Posterior cingulate gyrus (tissue), 11 donors: ENCODE data around the gene PSME4.
A peak's percentile ranks its signal among the peaks of the same experiment; 100 is the strongest.

ENCODE experiments used
- DNase-seq, 10 donors: peaks; one replicate each; pipeline versions ENCODE4 v3.0.0 to v3.0.0-alpha.2; 2020 to 2021; ENCODE audit warnings: mixed read lengths in 3 of 10
- intact Hi-C: fragments of 100-400 bp; cut with DNase I; formaldehyde crosslinking; loops from one replicate; pipeline ENCODE4 v1.15.1; 2023

The PSME4 gene

DNA sequence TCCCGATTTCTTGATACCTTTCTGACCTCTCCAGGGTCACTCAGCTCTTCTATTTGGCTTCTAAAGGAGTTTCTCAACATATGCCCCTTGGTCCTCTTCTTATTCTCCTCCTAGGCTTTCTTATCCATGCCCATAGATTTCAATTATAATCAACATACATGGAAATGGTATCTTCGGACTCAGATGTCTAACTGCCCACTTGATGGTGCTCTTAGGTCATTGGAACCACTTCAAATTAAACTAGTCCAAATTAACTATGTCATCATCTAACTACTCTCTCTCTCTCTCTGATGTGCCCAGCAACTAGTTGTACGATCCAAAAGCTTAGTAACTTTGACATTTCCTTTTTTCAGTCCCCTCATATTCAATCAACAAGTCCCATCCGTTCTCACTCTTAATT is 67.8 kb downstream of the PSME4 start:
- intact Hi-C loops, result loop anchor here (10.0 kb wide), 1 partner anchor 182 kb away; no protein-coding TSS in a partner anchor
- DNase-seq, result no peak

DNA sequence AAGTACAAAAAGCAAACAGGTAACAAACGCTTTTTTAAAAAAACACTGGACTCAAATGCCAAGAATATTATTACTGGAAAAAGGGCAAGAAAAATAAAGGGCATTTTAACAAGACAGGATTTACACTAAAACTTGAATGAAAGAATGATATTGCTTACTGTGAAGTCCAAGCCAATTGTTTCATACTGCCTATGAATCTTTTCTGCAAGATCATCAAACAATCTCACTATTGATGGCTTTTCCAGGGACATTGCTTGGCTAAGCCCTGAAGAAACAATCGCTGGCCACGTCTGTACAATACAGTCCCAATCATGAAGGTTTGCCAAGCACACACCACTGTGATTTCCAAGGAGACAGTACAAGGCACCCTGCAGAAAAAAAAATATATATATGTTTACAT is 69.6 kb downstream of the PSME4 start:
- DNase-seq, result no peak
- intact Hi-C loops, result loop anchor here (10.0 kb wide), 1 partner anchor 184 kb away; no protein-coding TSS in a partner anchor

DNA sequence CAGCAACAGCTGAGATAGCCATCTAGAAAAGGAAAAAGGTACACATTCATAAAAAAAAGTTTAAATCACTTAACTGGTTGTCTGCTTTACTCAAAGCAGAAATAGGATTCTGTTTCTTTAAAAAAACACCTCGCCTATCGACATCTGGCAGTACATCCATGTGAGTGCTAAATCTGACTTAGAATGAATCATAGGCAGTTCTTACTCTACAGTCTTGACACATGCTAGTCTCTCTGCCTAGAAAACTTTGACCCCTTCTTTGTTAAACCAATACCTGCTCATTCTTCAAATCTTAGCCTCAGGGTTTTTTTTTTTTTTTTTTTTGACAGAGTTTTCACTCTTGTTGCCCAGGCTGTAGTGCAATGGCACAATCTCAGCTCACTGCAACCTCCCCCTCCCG is 73.9 kb downstream of the PSME4 start:
- intact Hi-C loops, result no loop called here
- no peak for DNase-seq

DNA sequence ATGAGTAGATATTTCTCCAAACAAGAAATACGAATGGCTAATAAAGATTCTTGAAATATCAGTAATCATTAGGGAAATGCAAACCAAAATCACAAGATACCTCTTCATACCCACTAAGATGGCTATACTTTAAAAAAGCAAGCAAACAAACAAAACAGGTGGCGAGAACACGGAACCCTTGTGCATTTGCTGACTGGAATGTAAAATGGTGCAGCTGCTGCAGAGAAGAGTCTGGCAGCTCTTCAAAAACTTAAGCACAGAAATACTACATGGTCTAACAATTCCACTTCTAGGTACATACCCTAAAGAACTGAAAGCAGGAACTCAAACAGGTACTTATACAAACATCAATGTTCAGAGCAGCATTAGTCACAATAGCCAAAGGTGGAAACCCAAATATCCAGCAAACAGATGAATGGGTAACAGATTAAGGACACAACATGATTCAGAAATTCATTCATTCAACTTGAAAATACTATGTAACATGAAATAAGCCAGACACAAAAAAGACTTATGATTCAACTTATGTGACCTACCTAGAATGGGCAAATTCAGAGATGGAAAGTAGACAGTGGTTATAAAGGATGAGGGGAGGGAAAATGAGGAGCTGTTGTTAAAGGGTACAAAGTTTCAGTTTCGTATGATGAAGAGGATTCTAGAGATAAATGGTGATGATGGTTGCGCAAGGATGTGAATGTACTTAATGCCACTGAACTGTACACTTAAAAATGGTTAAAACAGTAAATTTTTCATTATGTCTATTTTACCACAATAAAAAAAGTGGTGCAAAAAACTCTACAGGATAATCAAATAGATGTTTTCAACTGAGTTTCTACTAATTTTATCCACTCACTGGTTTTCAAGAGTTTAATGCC is 84.2 kb downstream of the PSME4 start:
- intact Hi-C loops, result no loop called here
- no peak for DNase-seq

DNA sequence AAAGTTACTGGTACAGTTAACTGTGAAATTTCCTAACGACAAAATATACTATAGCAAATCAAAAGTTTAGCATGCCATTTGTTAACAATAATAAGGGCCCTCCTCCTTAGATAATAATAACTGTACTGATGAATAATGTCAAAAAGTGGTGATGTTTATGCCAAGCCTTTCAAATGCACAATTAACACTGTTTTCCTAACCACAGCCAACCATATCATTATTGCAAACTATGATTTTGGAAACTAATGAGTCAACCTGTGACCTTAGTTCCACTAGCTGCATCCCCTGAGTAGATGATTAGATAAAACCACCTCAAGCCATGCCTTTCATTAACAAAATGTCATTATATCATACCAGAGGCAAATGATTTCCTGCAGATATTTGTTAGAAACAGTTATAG is 85.9 kb downstream of the PSME4 start:
- no peak for DNase-seq
- intact Hi-C loops, result no loop called here

DNA sequence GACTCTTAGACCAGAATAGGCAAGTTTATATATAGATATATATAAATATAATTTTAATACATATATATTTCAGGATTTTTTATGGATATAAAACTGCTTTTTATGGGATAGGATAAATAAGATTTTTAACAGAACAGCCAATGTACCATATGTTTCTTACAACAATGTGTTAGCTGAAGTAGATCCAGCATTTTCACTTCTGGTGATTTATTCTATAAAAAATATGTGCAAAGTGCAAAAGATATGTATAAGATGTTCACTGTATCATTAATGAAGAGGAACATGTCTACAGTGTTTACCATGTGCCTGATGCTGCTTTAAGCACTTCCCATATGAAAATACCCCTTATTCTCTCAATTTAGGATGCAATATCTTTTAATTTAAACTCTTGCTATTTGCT is 88.8 kb downstream of the PSME4 start:
- intact Hi-C loops, result no loop called here
- no peak for DNase-seq

DNA sequence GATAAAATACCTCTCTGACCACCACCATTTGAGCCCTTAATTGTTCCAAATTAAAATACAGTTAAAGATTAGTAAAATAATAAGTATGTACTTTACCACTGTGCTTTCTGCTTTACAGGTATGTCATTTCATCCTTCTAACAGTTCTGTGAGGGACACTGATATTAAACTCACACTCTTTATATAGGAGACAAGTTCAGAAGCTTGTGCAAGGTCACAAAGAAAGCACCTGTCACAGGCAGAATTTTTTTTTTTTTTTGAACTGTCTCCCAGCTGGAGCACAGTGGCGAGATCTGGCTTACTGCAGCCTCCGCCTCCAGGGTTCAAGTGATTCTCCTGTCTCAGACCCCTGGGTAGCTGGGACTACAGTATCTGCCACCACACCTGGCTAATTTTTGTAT is 89.4 kb downstream of the PSME4 start:
- no peak for DNase-seq
- intact Hi-C loops, result no loop called here

DNA sequence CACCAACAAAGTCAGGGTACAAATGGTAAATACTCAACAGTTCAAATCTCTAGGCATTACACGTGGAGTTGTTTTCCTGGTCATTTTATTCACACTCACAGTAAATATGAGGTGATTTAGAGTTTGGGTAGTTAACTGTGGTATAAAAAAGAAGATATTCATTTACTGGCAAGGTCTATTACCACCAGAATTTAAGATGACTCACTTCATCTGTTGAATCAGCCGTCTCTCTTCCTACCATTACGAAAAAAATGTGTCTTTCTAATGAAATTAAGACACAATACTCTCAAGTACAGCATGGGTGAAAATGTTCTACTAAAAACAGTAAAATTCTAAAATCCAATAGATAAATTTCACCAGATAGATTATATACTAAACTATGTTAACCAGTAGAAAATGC is 90.0 kb downstream of the PSME4 start:
- DNase-seq, result no peak
- intact Hi-C loops, result no loop called here

DNA sequence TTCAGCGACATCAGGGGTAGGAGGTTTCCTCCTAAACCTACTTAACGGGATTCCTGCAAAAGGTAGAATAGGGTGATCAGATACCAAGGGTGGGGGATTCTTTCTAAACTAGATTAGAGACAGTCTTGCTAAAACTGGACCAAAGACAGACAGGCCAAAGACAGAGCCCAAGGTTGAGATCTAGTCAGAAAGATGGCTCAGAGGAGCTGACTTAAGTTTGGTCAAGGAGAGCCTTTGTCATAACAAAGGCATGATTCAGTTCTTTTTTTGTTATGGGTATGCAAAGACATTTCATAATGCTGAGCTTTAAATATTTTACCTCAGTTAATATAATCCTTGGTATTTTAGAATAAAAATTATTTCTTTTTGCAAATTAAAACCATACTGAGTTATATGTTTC is 93.2 kb downstream of the PSME4 start:
- no peak for DNase-seq
- intact Hi-C loops, result no loop called here

DNA sequence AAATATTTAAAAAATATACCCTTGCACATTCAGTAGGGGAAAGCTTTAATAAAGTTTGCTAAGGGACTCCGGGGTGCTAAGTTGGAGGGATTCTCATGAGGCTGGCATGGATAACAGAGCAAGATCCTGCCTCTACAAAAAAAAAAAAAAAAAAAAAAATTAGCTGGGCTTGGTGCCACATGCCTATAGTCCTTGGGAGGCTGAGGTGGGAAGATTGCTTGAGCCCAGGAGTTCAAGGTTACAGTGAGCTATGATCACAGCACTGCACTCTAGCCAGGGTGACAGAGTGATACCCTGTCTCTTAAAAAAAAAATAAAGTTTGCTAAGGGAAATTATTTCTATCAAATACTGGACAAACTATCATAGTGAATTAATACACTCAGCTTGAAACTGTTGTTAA is 93.7 kb downstream of the PSME4 start:
- intact Hi-C loops, result no loop called here
- DNase-seq, result no peak

DNA sequence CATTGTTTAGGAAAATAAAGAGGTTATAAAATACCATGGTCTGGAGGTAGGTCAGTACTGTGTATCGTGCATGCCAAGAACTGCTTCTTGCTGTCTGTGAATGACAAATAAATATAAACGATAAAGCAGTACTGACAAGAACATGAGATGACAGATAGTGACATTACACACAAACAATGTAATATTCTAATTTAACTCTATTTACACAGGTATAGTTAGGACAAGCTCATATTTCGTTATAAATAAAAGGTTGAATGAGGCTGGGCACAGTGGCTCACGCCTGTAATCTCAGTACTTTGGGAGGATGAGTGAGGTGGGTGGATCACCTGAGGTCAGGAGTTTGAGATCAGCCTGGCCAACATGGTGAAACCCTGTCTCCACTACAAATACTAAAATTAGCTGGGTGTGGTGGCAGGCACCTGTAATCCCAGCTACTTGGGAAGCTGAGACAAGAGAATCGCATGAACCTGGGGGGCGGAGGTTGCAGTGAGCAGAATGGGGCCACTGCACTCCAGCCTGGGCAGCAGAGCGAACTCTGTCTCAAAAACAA is 96.3 kb downstream of the PSME4 start:
- intact Hi-C loops, result no loop called here
- no peak for DNase-seq

DNA sequence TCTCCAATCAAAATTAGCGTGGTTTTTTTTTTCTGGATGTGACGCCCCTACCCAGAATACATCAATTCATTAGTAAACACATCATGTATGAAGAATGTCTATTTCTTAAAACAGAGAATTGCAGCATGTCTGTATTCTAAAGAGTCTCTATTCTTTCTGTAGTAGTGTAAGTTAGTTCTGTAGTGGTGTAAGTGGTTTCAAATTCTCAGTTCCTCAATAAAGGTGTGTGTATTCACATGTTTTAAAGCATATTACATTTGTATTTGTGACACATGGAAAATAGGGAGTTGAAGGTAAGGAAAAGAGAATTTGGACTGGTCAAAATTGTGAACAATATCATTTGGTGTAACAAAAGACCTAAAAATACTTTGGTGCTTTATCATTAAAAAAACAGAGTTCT is 103.0 kb downstream of the PSME4 start:
- DNase-seq, result no peak
- intact Hi-C loops, result no loop called here

DNA sequence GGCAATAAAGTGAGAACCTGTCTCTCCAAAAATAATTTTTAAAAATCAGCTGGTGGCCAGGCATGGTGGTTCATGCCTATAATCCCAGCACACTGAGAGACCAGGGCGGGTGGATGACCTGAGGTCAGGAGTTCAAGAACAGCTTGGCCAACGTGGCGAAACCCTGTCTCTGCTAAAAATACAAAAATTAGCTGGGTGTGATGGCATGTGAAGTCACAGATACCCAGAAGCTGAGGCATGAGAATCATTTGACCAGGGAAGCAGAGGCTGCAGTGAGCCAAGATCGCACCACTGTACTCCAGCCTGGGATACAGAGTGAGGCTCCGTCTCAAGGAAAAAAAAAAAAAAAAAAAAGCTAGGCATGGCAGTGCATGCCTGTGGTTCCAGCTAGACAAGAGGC is 103.6 kb downstream of the PSME4 start:
- intact Hi-C loops, result no loop called here
- no peak for DNase-seq

DNA sequence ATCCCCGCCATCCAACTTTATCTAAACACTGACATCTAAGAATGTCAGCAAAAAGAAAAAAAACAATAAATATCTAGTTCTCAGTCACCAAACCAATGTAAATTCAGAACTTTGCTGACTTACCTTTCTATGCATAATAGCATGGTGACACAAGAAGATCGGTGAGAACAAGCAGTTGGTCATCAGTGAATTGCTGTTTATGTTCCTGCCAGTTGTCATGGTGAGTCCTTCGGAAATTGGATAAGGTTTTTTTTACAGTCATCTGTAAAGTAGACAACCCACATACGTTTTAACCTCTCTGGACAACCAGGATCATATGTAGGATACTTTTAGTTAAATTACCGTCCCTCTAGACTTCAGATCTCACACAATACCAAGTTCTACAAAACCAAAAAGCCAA is 104.8 kb downstream of the PSME4 start:
- intact Hi-C loops, result no loop called here
- no peak for DNase-seq

DNA sequence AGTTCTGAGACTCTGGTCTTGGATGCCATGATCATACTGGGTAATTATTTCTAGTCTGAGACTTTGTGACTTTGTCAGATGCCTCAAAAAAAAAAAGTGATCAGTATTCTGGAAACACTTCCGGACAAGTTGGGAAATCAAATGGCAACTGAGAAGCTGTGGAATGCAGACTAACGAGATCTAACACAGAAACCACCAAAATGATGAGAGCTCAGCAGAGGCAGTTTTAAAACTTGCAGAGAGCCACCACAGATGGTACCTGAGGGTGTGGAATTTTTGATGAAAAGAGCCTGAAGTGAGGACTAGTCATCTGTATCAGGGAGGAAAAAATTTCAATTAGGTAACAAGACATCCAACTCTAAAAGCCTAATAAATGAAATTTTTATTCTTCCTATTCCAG is 105.5 kb downstream of the PSME4 start:
- intact Hi-C loops, result no loop called here
- DNase-seq, result no peak

DNA sequence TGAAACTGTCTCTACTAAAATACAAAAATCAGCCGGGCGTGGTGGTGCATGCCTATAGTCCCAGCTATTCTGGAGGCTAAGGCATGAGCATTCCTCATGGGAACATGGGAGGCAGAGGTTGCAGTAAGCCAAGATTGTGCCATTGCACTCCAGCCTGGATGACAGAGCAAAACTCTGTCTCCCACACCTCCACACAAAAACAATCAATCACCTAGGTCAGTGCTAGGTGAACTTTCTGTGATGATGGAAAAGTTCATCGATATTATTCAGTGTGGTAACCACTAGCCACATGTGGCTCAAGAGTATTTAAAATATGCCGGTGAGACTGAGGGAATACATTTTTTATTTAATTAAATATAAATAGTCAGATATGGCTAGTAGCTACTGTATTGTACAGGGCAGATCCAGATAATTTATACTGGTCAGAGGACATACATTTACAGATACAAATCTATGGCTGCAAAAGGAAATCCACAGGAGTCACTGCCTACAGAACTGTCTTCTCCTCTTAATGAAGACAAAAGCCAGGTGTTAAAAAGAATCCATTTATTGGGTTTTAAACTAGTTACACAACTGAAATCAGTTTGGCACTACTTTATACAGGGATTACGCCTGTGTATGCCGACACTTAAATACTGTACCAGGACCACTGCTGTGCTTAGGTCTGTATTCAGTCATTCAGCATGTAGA is 107.1 kb downstream of the PSME4 start:
- intact Hi-C loops, result no loop called here
- no peak for DNase-seq

DNA sequence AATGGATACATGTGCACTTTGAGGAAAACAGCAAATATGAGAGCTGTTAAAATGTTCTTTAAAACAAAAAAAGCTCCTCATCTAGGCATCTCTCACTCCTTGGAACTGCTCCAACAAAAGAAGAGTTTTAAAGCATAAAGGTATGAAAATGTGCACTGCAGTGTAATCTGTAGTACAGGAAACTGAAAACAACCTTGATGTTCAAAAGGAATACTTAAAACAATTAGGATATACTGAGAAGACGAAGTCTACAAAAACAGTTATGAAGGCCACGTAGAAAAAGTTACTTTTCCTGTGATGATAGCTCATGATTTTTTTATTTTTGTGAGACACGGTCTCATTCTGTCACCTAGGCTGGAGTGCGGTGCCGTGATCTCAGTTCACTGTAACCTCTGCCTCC is 109.0 kb downstream of the PSME4 start:
- intact Hi-C loops, result no loop called here

DNA sequence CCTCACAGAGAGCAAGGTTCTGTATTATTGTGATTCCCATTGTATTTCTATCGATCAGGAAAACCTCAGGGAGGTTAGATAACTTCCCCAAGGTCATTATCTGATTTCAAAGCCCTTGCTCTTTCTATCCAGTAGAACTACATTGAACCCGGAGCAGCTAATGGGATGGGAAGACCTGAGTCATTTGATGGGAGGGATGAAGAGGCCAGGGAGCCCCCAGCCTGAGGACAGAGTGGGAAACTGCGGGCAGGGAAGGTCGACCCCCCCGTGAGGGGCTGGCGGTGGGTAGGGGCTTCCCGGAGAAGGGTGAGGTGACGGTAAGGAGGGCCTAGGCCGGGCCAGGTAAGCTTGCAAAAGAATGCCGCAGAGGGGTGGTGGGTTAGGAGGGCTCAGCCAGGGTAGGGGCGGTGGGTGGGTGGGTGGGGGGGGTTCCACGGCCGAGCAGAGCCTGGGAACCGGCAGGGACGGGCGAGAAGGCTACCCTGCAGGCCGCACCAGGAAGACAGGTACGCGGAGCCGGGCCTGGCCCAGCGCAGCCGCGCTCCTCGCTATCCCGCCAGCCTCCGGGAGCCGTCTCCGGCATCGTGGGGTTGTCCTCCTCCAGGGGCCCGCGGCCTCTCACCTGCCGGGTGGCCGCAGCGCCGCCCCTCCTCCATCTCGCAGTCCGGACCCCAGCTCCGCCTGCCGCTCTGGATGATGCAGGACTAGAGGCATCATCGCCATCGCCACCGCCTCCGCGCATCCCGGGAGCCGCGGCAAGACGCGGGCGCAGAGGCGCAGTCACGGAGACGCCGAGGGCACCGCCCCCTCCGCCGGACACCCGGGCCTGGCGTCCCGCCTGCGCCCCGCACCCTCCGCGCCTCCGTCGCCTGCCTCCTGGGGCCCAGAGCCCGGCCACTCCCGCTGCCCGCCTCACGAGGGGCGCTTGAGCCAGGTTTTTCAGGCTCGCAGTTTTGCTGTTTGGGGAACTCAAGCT is 111.3 kb downstream of the PSME4 start, which contains the start of gene GPR75:
Gene GPR75, minus strand, starts transcription at position 762 of the 976 bp plus-strand sequence. CDS start 5,211 bp downstream, outside the sequence.
- peak; percentile 56 to 97 (median 78) for DNase-seq
- intact Hi-C loops, result no loop called here

More for the DNA sequence above, 109.0 kb downstream of the PSME4 start:
- DNase-seq, result no peak

DNA sequence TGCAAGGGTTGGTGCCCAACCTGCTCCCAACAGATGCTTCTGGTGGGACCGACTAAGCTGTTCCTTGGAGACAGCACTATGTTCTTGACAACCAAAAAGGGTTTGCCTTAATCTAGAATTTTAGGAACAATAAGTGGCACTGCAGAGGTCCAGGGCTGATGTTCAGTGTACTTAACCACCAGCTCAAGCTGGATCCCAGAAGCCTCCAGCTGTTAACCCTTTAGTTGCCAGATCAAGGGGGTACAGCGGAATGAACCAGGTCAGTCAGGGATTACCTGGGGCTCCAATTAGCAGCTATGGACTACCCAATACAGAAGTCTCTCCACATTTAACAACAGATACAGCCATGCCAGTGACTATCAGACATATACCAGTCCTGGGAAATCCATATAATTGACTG is 114.5 kb downstream of the PSME4 start:
- no peak for DNase-seq

DNA sequence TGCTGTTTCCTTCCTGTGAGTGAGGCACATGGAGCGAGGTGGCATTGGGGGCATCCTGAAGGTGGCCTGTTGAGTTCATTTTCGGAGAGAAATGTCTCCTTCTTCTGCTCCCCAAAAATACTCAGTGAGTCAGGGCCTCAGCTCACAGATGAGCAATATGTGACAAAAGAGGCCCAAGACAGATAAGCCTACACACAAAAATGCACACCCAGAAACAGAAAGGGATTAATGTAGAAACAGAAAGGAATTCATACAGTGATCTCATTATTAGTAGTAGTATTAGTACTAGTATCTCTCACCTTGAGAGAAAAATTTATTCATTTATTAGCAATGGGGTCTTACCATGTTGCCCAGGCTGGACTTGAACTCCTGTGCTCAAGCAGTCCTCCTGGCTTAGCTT is 116.1 kb downstream of the PSME4 start:
- intact Hi-C loops, result no loop called here
- DNase-seq, result no peak

More for the DNA sequence above, 114.5 kb downstream of the PSME4 start:
- intact Hi-C loops, result no loop called here
